Measurements from ENCODE around the gene SEPTIN2.

DNA sequence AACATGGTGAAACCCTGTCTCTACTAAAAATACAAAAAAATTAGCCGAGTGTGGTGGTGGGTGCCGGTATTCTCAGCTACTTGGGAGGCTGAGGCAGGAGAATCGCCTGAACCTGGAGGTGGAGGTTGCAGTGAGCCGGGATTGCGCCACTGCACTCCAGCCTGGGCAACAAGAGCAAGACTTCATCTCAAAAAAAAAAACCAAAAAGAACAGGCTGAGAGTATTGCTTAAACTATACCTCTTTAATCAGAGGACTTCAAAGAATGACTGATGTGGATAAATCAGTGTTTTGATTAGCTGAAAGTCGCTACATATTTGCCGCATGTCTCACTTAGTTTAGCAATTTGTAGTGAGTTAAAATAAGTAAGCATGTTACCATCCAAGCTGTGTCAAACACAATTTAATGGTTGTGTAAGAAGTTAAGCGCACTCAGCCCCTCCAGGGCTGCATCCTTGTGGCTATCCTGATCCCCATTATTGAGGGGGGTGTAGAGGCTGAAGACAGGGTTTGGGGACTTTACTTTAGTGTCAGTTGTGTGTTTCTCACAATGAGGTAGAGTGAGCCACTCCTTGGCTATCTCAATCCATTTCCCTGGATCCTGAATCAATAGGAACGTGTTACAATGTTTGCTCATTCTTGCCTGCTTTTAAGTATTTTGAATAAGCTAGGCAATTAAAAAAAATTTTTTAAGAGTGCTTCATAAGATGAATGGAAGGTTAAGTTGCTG is 29.4 kb downstream of the SEPTIN2 start:
- no peak for TF ChIP-seq CTCF (IDR thresholded peaks at IDR 0.05)
- no peak for TF ChIP-seq POLR2A (IDR thresholded peaks at IDR 0.05)
- no peak for TF ChIP-seq POLR2AphosphoS5 (IDR thresholded peaks at IDR 0.05)
- TF ChIP-seq EP300 (IDR thresholded peaks at IDR 0.05), result no peak
